ENCODE measurements around the gene DPT.

- TF ChIP-seq CTCF (optimal IDR thresholded peaks at IDR 0.05 in 1 of 3, IDR thresholded peaks at IDR 0.05 in 1 of 3, conservative IDR thresholded peaks at IDR 0.05 in 1 of 3; ENCODE audit: extremely low read depth in 1 of 3, insufficient read depth in 2 of 3, low read length in 3 of 3) (no peak), EZH2 (IDR thresholded peaks at IDR 0.05; ENCODE audit: low read length) (no peak)
Measured at GRCh38 chr1:168760781-168761180, 31.8 kb upstream of the DPT start.

Measured in keratinocyte (primary cell).